Measurements from ENCODE around the gene STK16.
"Not testable (repeated sequence)": the region's sequence is repeated elsewhere in the genome, so short reads cannot be mapped to it uniquely, and the experiment has no call there.

The STK16 gene

GRCh38 chr2:219243291-219243761 lies 2.0 kb upstream of the STK16 start:
- DNase-seq (ENCODE audit: low read depth in 1 of 2, low spot score in 1 of 2): no peak

GRCh38 chr2:219244789-219245147 lies 511 bp upstream of the STK16 start:
- DNase-seq (ENCODE audit: low read depth in 1 of 2, low spot score in 1 of 2): no peak

- DNase-seq (ENCODE audit: low read depth in 1 of 2, low spot score in 1 of 2): no peak
These were observed 586 bp downstream of the STK16 start for GRCh38 chr2:219245899-219246230.

- DNase-seq (ENCODE audit: low read depth in 1 of 2, low spot score in 1 of 2): no peak
These were observed 1.3 kb downstream of the STK16 start for GRCh38 chr2:219246559-219246958.

- DNase-seq (ENCODE audit: low read depth in 1 of 2, low spot score in 1 of 2): peak; percentile 30 to 45
These were observed 2.7 kb downstream of the STK16 start for GRCh38 chr2:219247678-219248642.

- DNase-seq (ENCODE audit: low read depth in 1 of 2, low spot score in 1 of 2): no peak
These were observed 3.5 kb downstream of the STK16 start for GRCh38 chr2:219248845-219249202.

- DNase-seq (ENCODE audit: low read depth in 1 of 2, low spot score in 1 of 2): no peak
These were observed 4.1 kb downstream of the STK16 start for GRCh38 chr2:219249203-219249980.

GRCh38 chr2:219250049-219250781 lies 4.9 kb downstream of the STK16 start:
- DNase-seq (ENCODE audit: low read depth in 1 of 2, low spot score in 1 of 2): no peak

GRCh38 chr2:219251656-219252055 lies 6.4 kb downstream of the STK16 start:
- no peak for DNase-seq (ENCODE audit: low read depth in 1 of 2, low spot score in 1 of 2)

- no peak for DNase-seq (ENCODE audit: low read depth in 1 of 2, low spot score in 1 of 2)
These were observed 6.8 kb downstream of the STK16 start for GRCh38 chr2:219252084-219252483.

GRCh38 chr2:219252570-219252899 lies 7.3 kb downstream of the STK16 start:
- no peak for DNase-seq (ENCODE audit: low read depth in 1 of 2, low spot score in 1 of 2)

GRCh38 chr2:219252900-219253752 lies 7.8 kb downstream of the STK16 start, which contains the start of gene TUBA4B:
TUBA4B (plus strand) TSS chr2:219253243; CDS start chr2:219253408, 165 bp downstream.
- no peak for DNase-seq (ENCODE audit: low read depth in 1 of 2, low spot score in 1 of 2)

GRCh38 chr2:219253753-219254589 lies 8.7 kb downstream of the STK16 start, which contains the start of gene TUBA4A:
TUBA4A (minus strand) TSS chr2:219253918; CDS start chr2:219253858, 60 bp downstream.
- DNase-seq (ENCODE audit: low read depth in 1 of 2, low spot score in 1 of 2): peak; percentile 81 to 87

- DNase-seq (ENCODE audit: low read depth in 1 of 2, low spot score in 1 of 2): no peak
These were observed 9.4 kb downstream of the STK16 start for GRCh38 chr2:219254590-219255201.

- DNase-seq (ENCODE audit: low read depth in 1 of 2, low spot score in 1 of 2): not testable (repeated sequence)
These were observed 13.7 kb downstream of the STK16 start for GRCh38 chr2:219258942-219259341.

GRCh38 chr2:219261024-219261855 lies 16.0 kb downstream of the STK16 start:
- no peak for DNase-seq (ENCODE audit: low read depth in 1 of 2, low spot score in 1 of 2)

GRCh38 chr2:219266232-219266631 lies 21.0 kb downstream of the STK16 start:
- DNase-seq (ENCODE audit: low read depth in 1 of 2, low spot score in 1 of 2): no peak

- DNase-seq (ENCODE audit: low read depth in 1 of 2, low spot score in 1 of 2): no peak
These were observed 21.6 kb downstream of the STK16 start for GRCh38 chr2:219266886-219267285.
